ENCODE measurements around the gene BICDL2.

The BICDL2 gene

GRCh38 chr16:2988590-2989099 lies 48.1 kb downstream of the BICDL2 start:
- FAIRE-seq (no peak), DNase-seq (ENCODE audit: insufficient read length, low spot score) (no peak)

DNA sequence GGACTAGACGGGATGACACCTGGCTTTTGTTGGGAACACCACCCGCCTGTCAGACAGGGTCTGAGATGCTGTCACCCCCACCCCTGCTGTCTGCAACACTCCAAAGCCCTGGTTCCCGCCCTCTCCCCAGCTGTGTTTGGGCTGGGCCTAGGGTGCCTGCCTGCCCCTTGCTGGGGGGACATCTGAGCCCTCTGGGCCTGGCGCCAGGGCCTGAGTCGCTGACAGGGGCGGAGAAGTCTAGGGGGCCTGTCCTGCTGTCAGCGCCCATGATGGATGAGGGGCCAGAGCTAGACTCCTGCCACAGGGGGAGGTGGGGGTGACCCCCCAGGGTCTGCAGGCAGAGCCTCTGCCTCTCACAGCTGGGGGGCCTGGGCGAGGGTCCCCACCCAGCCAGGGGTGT lies 48.9 kb downstream of the BICDL2 start:
- DNase-seq (ENCODE audit: insufficient read length, low spot score) = no peak
- FAIRE-seq = no peak

GRCh38 chr16:2987286-2987685 lies 49.5 kb downstream of the BICDL2 start:
- DNase-seq (ENCODE audit: insufficient read length, low spot score) (no peak), FAIRE-seq (no peak)

DNA sequence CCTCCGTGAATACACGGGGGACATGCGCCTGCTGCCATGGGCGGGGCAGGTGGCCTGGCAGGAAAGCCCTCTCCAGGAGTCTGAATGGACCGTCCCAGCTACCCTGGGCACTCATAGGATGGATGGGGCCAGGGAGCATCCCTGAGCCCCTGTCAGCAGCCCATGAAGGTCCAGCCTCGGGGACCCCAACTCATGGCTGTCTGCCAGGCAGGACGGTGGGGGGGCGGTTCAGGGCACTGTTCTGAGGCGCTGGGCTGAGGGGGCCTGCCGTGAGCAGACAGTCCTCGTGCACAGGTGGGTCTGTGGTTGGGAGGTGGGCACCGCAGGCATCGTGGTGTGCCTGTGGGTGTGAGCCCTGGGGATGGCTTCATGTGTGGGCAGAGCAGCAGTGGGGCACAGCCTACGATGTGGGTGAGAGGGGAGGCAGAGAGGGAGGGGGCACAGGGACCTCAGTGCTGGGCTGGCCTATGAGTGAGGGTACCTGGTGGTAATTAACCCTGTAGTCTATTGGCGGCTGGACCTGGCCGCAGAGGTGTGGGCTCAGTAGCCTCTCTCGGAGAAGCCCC lies 50.0 kb downstream of the BICDL2 start:
- DNase-seq (ENCODE audit: insufficient read length, low spot score) = no peak
- no peak for FAIRE-seq

DNA sequence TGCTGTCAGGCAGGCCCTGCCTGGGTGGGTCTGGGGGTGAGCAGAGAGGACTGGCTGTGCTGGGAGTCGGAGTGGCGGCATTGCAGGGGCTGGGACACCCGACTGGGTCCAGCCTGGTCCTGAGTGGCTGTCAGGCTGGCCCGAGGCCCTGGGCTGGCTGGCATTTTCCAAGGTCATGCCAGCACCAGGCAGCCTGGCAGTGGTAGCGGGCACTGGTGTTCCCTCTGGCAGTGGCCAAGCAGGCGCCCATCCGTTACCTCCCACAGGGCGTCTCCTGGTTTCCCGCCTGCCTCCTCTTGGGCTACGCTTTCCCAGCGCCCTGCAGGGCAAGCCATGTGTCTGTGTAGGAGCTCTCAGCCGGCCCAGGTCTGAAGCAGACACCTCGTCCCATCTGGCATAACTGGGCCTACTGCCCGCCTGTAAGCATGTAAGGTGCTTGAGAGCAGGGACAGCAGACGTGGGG lies 50.8 kb downstream of the BICDL2 start:
- FAIRE-seq (no peak), DNase-seq (ENCODE audit: insufficient read length, low spot score) (no peak)

GRCh38 chr16:2985462-2985861 lies 51.3 kb downstream of the BICDL2 start:
- no peak for DNase-seq (ENCODE audit: insufficient read length, low spot score)
- FAIRE-seq = no peak

DNA sequence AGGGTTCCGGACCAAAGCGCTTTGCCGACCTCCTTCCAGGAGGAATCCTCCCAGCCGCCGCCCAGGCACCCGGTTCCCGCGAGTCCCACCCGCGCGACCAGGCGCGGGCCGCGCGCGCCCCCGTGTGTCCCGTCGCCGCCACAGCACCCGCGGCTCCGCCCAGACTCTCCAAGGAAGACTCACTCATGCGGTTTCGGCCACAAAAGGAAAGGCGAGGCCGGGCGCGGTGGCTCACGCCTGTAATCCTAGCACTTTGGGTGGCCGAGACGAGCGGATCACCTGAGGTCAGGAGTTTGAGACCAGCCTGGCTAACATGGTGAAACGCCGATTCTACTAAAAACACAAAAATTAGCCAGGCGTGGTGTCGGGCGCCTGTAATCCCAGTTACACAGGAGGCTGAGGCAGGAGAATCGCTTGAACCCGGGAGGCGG lies 53.0 kb downstream of the BICDL2 start:
- FAIRE-seq (peak; percentile 44), DNase-seq (ENCODE audit: insufficient read length, low spot score) (peak; percentile 90)

DNA sequence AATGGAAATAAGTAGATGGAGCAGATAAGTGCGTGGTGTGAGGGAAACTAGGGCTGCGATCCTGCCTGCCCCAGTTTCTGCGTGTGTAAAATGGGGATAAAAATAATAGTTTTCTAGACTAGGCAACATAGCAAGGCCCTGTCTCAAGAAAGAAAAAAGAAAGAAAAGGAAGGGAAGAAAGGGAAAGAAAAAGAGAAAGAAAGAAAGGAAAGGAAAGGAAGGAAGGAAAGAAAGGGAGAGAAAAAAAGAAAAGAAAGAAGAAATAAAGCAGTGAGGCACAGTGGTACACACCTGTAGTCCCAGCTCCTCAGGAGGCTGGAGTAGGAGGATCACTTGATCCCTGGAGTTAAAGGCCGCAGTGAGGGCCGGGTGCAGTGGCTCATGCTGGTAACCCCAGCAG lies 54.3 kb downstream of the BICDL2 start:
- FAIRE-seq (no peak), DNase-seq (ENCODE audit: insufficient read length, low spot score) (no peak)

- DNase-seq (ENCODE audit: insufficient read length, low spot score) = no peak
- no peak for FAIRE-seq
Measured at GRCh38 chr16:2981899-2982250, 54.9 kb downstream of the BICDL2 start.

DNA sequence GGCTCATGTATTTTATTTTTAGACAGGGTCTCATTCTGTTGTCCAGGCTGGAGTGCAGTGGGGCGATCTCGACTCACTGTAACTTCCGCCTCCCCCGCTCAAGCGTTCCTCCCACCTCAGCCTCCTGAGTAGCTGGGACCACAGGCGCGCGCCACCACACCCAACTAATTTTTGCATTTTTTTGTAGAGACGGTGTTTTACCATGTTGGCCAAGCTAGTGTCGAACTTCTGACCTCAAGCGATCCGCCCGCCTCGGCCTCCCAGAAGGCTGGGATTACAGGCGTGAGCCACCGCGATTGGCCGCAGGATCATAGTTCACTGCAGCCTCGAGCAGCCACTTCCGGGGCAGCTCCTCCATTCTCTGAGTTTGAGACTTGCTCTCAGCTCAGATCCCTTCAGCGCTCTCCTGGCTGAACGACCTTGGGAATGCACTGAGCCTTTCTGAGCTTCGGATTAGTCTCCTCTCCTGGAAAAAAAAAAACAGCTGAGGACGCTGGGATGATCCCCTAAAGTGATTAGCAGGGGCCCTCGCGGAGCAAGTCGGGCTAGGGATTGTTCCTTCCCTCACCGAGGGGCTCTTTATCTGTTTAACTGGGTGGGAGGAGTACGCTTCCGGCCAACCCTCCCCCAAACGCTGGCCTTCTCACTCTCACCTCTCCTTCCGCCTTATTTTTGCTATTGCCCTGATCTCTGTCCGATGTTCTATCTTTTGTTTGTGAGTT lies 55.4 kb downstream of the BICDL2 start:
- DNase-seq (ENCODE audit: insufficient read length, low spot score) (no peak), FAIRE-seq (no peak)

GRCh38 chr16:2980227-2981176 lies 56.2 kb downstream of the BICDL2 start, which contains the start of gene PKMYT1:
PKMYT1 (minus strand) TSS chr16:2980446; CDS start chr16:2979657, 789 bp downstream.
- peak; percentile 99 for DNase-seq (ENCODE audit: insufficient read length, low spot score)
- peak; percentile 82 for FAIRE-seq

GRCh38 chr16:2979669-2980226 lies 57.0 kb downstream of the BICDL2 start:
- FAIRE-seq = peak; percentile 26
- no peak for DNase-seq (ENCODE audit: insufficient read length, low spot score)
